Measurements from ENCODE around the gene ATF3.

ATF3 gene

GRCh38 chr1:212560933-212561460, 47.6 kb upstream of the ATF3 start:
- ATAC-seq = no peak
- TF ChIP-seq BACH2 (CRISPR knock-in tag; IDR thresholded peaks at IDR 0.05; ENCODE audit: borderline replicate concordance) (no peak), ZNF8 (CRISPR knock-in tag; IDR thresholded peaks at IDR 0.05) (no peak), SNAI2 (CRISPR knock-in tag; IDR thresholded peaks at IDR 0.05) (no peak), ZNF70 (CRISPR knock-in tag; IDR thresholded peaks at IDR 0.05) (no peak), PPARA (CRISPR knock-in tag; IDR thresholded peaks at IDR 0.05; ENCODE audit: borderline replicate concordance) (no peak), TCF4 (CRISPR knock-in tag; IDR thresholded peaks at IDR 0.05; ENCODE audit: borderline replicate concordance) (no peak), ZC3H10 (CRISPR knock-in tag; IDR thresholded peaks at IDR 0.05) (no peak), OSR1 (CRISPR knock-in tag; IDR thresholded peaks at IDR 0.05) (no peak)

GRCh38 chr1:212561501-212561931, 47.0 kb upstream of the ATF3 start:
- peak; percentile 67 for ATAC-seq
- TF ChIP-seq ZNF8 (CRISPR knock-in tag; IDR thresholded peaks at IDR 0.05) (no peak), OSR1 (CRISPR knock-in tag; IDR thresholded peaks at IDR 0.05) (peak; percentile 55; the same call in 1 of the 2 replicates)

- no peak for TF ChIP-seq CSRNP3 (CRISPR knock-in tag; IDR thresholded peaks at IDR 0.05)
- no peak for TF ChIP-seq SNAI2 (CRISPR knock-in tag; IDR thresholded peaks at IDR 0.05)
- no peak for TF ChIP-seq POU6F1 (CRISPR knock-in tag; IDR thresholded peaks at IDR 0.05; ENCODE audit: borderline replicate concordance, low read depth)
- no peak for TF ChIP-seq ZFP3 (CRISPR knock-in tag; IDR thresholded peaks at IDR 0.05)
- TF ChIP-seq ZNF8 (CRISPR knock-in tag; IDR thresholded peaks at IDR 0.05) = no peak
- TF ChIP-seq ZNF70 (CRISPR knock-in tag; IDR thresholded peaks at IDR 0.05) = no peak
- TF ChIP-seq CREB5 (CRISPR knock-in tag; IDR thresholded peaks at IDR 0.05; ENCODE audit: low read depth) = no peak
- TF ChIP-seq OSR1 (CRISPR knock-in tag; IDR thresholded peaks at IDR 0.05) = no peak
- TF ChIP-seq PPARA (CRISPR knock-in tag; IDR thresholded peaks at IDR 0.05; ENCODE audit: borderline replicate concordance) = no peak
- TF ChIP-seq TOX (CRISPR knock-in tag; IDR thresholded peaks at IDR 0.05; ENCODE audit: borderline replicate concordance) = no peak
- no peak for TF ChIP-seq CSDC2 (CRISPR knock-in tag; IDR thresholded peaks at IDR 0.05)
- TF ChIP-seq TSHZ2 (CRISPR knock-in tag; IDR thresholded peaks at IDR 0.05) = no peak
- no peak for TF ChIP-seq RARB (CRISPR knock-in tag; IDR thresholded peaks at IDR 0.05)
- TF ChIP-seq PATZ1 (CRISPR knock-in tag; IDR thresholded peaks at IDR 0.05; ENCODE audit: borderline replicate concordance) = no peak
- TF ChIP-seq ZFP30 (CRISPR knock-in tag; IDR thresholded peaks at IDR 0.05) = no peak
- no peak for TF ChIP-seq ARNTL (CRISPR knock-in tag; IDR thresholded peaks at IDR 0.05; ENCODE audit: borderline replicate concordance, low read depth)
- ATAC-seq = no peak
Measured at GRCh38 chr1:212562771-212563170, 45.8 kb upstream of the ATF3 start.

GRCh38 chr1:212565079-212565478, 43.5 kb upstream of the ATF3 start:
- TF ChIP-seq ESRRG (CRISPR knock-in tag; IDR thresholded peaks at IDR 0.05) (no peak), OSR1 (CRISPR knock-in tag; IDR thresholded peaks at IDR 0.05) (no peak)
- ATAC-seq = no peak

All from SK-N-SH treated with all-trans-retinoic acid at 6 μM for 48 hours (cell line).